Activated CD4-positive, alpha-beta T cell treated with anti-CD3 and anti-CD28 coated beads for 36 hours (primary cell): ENCODE measurements around the gene ZCCHC2. TPM values are rescaled to one million over a fixed set of nuclear protein-coding genes. Genes with fewer than 3 reads are reported as not detected.

Experiments used
- ATAC-seq: fragments of 200-7000 bp; cut with Tn5 transposase; one replicate; pipeline ENCODE4 v1.10.0; 2021; ENCODE audit warnings: mild to moderate bottlenecking, moderate library complexity
- CTCF ChIA-PET: fragments of 350-600 bp; sonication (Branson Sonifier 250); formaldehyde crosslinking; loops from one replicate; lab custom pipeline; 2021; ENCODE audit warnings: antibody characterized with exemption; lab: Charles Lee
- POLR2A ChIA-PET: fragments of 350-600 bp; sonication (Branson Sonifier 250); formaldehyde crosslinking; loops from one replicate; lab custom pipeline; 2021; ENCODE audit warnings: antibody characterized with exemption, inconsistent platforms; lab: Charles Lee
- DNase-seq: peaks from one replicate; pipeline ENCODE4 v3.0.0-alpha.2; 2020
- H3K27ac Mint-ChIP-seq: one replicate; pipeline ENCODE4 v1.8.0; 2021; ENCODE audit warnings: mixed read lengths
- H3K27me3 Mint-ChIP-seq: one replicate; pipeline ENCODE4 v1.8.0; 2021; ENCODE audit warnings: mixed read lengths
- H3K36me3 Mint-ChIP-seq: one replicate; pipeline ENCODE4 v1.8.0; 2021; ENCODE audit warnings: low read depth, mixed read lengths
- H3K4me1 Mint-ChIP-seq: one replicate; pipeline ENCODE4 v1.8.0; 2021; ENCODE audit warnings: mixed read lengths
- H3K4me3 Mint-ChIP-seq: one replicate; pipeline ENCODE4 v1.8.0; 2021; ENCODE audit warnings: mild to moderate bottlenecking, moderate library complexity, mixed read lengths
- H3K9me3 Mint-ChIP-seq: one replicate; pipeline ENCODE4 v1.8.0; 2021; ENCODE audit warnings: low read depth, mixed read lengths
- intact Hi-C, 2 experiments: fragments of 100-400 bp; cut with DNase I in 1 of 2; cut with micrococcal nuclease in 1 of 2; formaldehyde crosslinking; loops; one replicate each; pipeline versions ENCODE4 v1.14.2 to v1.15.1; 2022 to 2024; cut with DNase I, micrococcal nuclease
- total RNA-seq, 2 experiments: library from RNA; stranded (reverse); gene quantifications; one replicate each; pipeline ENCODE4 v1.2.3, GENCODE V29; 2021

ZCCHC2 gene
- total RNA-seq = 10 to 100 TPM; 26.1 to 40.1 TPM

DNA sequence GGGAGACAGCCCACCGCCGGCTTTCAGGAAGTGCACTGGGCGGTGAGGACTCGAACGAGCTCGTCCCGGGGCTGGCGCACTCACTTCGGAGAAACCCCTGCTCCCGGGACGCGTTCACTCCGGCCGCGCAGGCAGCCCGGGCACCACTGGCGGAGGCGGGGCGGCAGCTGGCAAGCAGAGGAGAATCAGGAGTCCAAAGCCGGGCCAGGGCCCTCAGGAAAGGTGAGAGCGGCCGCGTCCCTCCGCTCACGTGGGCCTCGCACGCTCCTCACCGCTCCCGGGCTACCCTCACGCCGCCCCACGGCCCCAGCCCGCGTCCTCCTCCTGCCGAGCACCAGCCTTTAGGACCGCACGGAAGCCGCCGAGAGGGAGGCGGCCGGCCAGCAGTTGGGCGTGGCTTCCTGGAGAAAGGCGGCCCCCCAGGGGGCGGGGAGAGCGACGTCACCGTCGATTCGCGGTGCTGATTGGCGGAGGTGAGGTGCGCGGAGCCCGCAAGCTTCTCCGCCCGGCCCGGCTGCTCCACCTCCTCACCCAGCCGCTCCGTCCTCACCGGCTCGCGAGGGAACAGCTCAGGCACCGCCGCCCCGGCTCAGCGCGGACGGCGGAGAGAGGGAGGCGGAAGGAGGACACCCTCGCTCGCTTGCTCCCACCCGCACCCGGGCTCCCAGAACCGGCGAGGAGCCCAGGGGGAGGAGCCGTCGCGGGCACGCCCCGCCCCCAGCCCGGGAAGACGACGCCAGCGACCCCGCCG lies at the start of gene ZCCHC2:
Gene ZCCHC2, plus strand, starts transcription at position 522 of the 751 bp plus-strand sequence. CDS start 400 bp downstream, outside the sequence.
- intact Hi-C loops = loop anchor here (1.0 to 10.0 kb wide), 14 partner anchors 16 to 1452 kb away; partner anchors contain the start of genes KDSR (in 2 of the 2), PIGN (in 2 of the 2), RELCH (in 2 of the 2) and PHLPP1 (in 1 of the 2)
- Mint-ChIP-seq H3K36me3 (peaks cover 18% of the 10 kb centered on the region), H3K27ac (peak within 1 kb of the TSS; percentile 94), H3K27me3 (no peaks in the 10 kb centered on the region), H3K4me1 (peaks cover 19% of the 10 kb centered on the region), H3K4me3 (peak within 1 kb of the TSS; percentile 95), H3K9me3 (no peaks in the 10 kb centered on the region)
- ATAC-seq (peak; percentile 82), DNase-seq (peak; percentile 99)
- ChIA-PET POLR2A (interaction anchor here (1.4 kb wide), 1 partner anchor 102 kb away, joined by 4 read pairs; no protein-coding TSS in a partner anchor), CTCF (interaction anchor here (0.6 to 2.2 kb wide), 7 partner anchors 12 to 1396 kb away, joined by 3 to 12 read pairs (median 4); no protein-coding TSS in a partner anchor)

DNA sequence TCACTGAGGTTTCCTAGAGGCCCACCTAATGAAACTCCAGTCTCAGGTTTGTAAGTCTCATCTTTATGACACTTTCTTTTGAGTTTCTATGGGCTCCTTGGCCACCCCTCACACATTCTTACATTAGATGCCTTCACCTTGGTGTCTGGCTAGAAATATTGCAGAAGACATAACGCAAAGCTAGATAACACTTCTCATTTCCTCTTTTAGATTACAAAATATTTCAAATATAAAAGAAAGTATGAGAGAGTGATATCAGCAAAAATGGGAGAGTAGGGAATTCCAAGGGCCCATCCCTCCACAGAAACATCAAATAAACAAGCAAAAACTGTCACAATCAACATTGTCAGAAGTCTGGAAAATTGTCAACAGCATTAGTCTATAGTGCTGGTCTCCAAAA lies 43.3 kb upstream of the ZCCHC2 start:
- POLR2A ChIA-PET = no interaction called here
- CTCF ChIA-PET = interaction anchor here (0.8 to 1.0 kb wide), 2 partner anchors 25 to 42 kb away, joined by 3 read pairs; no protein-coding TSS in a partner anchor
- ATAC-seq (no peak), DNase-seq (no peak)
- Mint-ChIP-seq H3K4me1 (no peaks in the 10 kb centered on the region), H3K27me3 (peaks cover 23% of the 10 kb centered on the region), H3K36me3 (peaks cover 10% of the 10 kb centered on the region), H3K4me3 (no peak overlapping the region), H3K9me3 (peaks cover 20% of the 10 kb centered on the region), H3K27ac (no peak overlapping the region)
- intact Hi-C loops = no loop called here

DNA sequence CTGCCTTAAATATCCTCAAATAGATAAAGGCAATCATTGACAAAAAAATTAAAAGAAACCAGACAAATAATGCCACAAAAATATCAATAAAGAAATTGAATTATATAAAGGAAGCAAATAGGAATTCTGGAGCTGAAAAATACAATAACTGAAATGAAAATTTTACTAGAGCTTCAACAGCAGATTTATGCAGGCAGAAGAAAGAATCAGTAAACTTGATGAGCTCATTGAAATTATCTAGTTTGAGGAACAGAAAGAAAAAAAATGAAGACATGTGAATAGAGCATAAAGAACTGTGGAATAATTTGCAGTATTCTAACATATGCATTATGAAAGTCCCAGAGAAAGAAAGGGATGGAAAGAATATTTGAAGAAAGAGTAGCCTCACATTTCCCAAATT lies 41.9 kb upstream of the ZCCHC2 start:
- peaks cover 24% of the 10 kb centered on the region for H3K27me3 Mint-ChIP-seq
- H3K27ac Mint-ChIP-seq = no peak overlapping the region
- peaks cover 6% of the 10 kb centered on the region for H3K4me1 Mint-ChIP-seq
- no peak for DNase-seq
- peaks cover 20% of the 10 kb centered on the region for H3K9me3 Mint-ChIP-seq
- no peak for ATAC-seq
- ChIA-PET POLR2A (no interaction called here), CTCF (interaction anchor here (1.2 kb wide), 1 partner anchor 32 kb away, joined by 3 read pairs; no protein-coding TSS in a partner anchor)
- intact Hi-C loops = no loop called here
- peaks cover 10% of the 10 kb centered on the region for H3K36me3 Mint-ChIP-seq
- no peak overlapping the region for H3K4me3 Mint-ChIP-seq

DNA sequence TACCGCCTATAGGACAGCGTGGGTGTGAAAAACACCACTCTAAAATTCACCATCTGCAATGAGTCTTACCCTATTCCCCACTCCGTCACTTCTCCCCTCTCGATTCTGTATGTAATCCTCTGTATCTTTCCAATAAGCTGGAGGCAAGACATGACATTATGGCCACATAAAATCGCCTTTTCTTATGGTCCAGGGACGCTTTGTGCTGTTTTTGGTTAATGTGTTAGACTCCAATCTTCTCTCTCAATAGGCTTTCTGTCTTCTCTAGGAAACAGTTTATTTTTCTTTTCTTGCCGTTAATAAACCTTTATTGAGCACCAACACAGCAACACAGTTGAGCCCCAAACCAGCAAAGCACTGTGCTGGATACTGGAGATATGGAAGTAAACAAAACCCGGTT lies 37.9 kb upstream of the ZCCHC2 start:
- CTCF ChIA-PET = no interaction called here
- Mint-ChIP-seq H3K9me3 (peaks cover 20% of the 10 kb centered on the region), H3K27ac (no peak overlapping the region), H3K36me3 (peaks cover 10% of the 10 kb centered on the region), H3K27me3 (peaks cover 16% of the 10 kb centered on the region), H3K4me3 (no peak overlapping the region), H3K4me1 (peaks cover 16% of the 10 kb centered on the region)
- DNase-seq (no peak), ATAC-seq (no peak)
- POLR2A ChIA-PET = no interaction called here
- intact Hi-C loops = no loop called here

DNA sequence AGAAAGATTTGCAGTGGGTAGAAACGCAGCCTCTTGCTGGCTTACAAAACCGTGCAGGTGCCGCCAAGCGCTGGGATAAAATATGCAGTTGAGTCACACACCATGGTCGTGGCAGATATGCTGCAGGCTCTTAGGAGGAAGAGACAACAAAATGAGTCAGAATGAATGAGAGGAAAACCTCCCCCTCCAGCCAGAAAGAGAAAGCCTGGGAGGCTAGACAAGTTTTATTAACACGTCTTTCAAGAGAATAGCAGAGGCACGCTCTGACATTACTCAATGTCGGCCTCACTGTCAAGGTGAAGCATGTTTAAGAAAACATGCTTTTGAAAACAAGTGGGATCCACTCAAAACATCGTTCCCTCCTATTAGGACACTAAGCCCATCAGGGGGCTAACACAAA lies 37.1 kb upstream of the ZCCHC2 start:
- peak; percentile 51 for DNase-seq
- POLR2A ChIA-PET = interaction anchor here (1.0 kb wide), 1 partner anchor 21 kb away, joined by 5 read pairs; no protein-coding TSS in a partner anchor
- Mint-ChIP-seq H3K4me3 (no peak overlapping the region), H3K4me1 (peaks cover 16% of the 10 kb centered on the region), H3K9me3 (peaks cover 13% of the 10 kb centered on the region), H3K27me3 (peaks cover 17% of the 10 kb centered on the region), H3K27ac (no peak overlapping the region), H3K36me3 (peaks cover 10% of the 10 kb centered on the region)
- CTCF ChIA-PET = interaction anchor here (0.9 to 1.3 kb wide), 2 partner anchors 12 to 65 kb away, joined by 3 read pairs; no protein-coding TSS in a partner anchor
- intact Hi-C loops = loop anchor here (1.0 kb wide), 2 partner anchors 21 to 37 kb away; no protein-coding TSS in a partner anchor
- ATAC-seq = peak; percentile 67

DNA sequence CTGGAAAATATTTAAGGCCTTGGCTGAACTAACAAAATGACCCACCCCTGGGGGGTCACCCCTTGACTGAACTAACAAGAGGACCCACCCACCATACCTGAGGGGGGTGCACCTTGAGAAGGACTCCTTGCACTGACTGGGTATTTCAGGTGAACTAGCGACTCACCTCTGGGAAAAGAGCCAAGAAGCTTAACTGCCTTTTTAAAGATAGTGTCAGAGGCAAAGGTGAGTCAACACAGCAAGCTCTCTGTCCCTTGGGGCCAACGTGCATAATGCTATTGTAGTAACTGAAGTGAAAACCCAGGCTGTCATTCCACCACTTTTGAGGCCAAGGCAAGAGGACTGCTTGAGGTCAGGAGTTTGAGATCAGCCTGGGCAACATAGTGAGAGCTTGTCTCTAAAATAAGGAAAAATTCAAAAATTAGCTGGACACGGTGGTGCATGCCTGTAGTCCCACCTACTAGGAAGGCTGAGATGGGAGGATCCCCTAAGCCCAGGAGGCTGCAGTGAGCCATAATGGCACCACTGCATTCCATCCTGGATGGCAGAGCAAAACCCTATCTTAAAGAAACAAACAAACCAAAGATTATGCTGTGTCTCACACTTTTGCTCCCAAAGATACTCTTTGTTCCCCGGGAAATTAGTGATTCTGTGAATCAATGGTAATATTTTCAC lies 36.4 kb upstream of the ZCCHC2 start:
- Mint-ChIP-seq H3K36me3 (peaks cover 5% of the 10 kb centered on the region), H3K4me1 (peaks cover 16% of the 10 kb centered on the region), H3K27me3 (peaks cover 20% of the 10 kb centered on the region), H3K9me3 (peaks cover 7% of the 10 kb centered on the region), H3K27ac (no peak overlapping the region), H3K4me3 (no peak overlapping the region)
- ChIA-PET CTCF (interaction anchor here (0.9 to 1.3 kb wide), 3 partner anchors 13 to 65 kb away, joined by 3 to 6 read pairs (median 3); no protein-coding TSS in a partner anchor), POLR2A (interaction anchor here (0.7 to 1.0 kb wide), 2 partner anchors 20 to 41 kb away, joined by 3 to 5 read pairs; no protein-coding TSS in a partner anchor)
- DNase-seq (peak; percentile 73), ATAC-seq (peak; percentile 96)
- intact Hi-C loops = loop anchor here (1.0 kb wide), 2 partner anchors 20 to 36 kb away; no protein-coding TSS in a partner anchor

DNA sequence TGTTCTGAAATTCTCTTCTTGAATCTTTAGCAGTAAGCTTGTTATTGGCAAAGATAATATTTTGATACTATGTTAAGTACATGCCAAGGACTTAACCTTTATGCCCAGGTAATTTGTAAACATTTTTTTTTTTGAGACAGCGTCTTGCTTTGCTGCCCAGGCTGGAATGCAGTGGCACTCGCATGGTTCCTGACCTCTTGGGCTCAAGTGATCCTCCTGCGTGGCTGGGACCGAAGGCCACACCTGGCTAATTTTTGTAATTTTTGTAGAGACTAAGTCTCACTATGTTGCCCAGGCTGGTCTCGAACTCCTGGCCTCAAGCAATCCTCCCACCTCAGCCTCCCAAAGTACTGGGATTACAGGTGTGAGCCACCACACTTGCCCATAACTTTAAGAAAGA lies 35.7 kb upstream of the ZCCHC2 start:
- CTCF ChIA-PET = interaction anchor here (0.6 to 1.3 kb wide), 3 partner anchors 14 to 42 kb away, joined by 3 to 6 read pairs (median 4); no protein-coding TSS in a partner anchor
- ATAC-seq (no peak), DNase-seq (no peak)
- peaks cover 16% of the 10 kb centered on the region for H3K4me1 Mint-ChIP-seq
- intact Hi-C loops = no loop called here
- POLR2A ChIA-PET = no interaction called here
- no peaks in the 10 kb centered on the region for H3K9me3 Mint-ChIP-seq
- peaks cover 25% of the 10 kb centered on the region for H3K27me3 Mint-ChIP-seq
- no peak overlapping the region for H3K4me3 Mint-ChIP-seq
- peaks cover 2% of the 10 kb centered on the region for H3K36me3 Mint-ChIP-seq
- no peak overlapping the region for H3K27ac Mint-ChIP-seq

DNA sequence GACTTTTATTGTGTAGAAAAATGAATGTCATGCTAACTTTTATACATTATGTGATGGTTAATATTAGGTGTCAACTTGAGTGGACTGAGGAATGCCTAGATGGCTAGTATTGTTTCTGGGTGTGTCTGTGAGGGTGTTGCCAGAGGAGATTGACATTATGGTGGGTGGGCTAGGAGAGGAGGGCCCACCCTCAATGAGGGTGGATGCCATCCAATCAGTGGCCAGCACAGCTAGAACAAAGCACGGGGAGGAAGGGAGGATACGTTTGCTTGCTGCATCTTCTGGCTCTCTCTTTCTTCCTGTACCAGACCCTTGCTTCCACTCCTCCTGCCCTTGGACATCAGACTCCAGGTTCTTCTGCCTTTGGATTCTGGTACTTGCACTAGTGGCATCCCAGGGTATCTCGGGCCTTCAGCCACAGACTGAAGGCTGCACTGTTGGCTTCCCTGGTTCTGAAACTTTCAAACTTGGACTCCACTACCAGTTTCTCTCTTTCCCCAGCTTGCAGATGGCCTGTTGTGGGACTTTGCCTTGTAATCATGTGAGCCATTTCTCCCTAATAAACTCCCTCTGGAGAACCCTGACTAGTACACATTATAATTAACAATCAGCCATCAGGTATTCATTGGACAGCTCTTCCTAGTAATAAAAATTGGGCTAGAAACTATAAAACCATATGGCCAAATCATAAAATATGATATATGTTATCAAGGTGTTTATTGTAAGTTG lies 31.7 kb upstream of the ZCCHC2 start:
- intact Hi-C loops = no loop called here
- no peaks in the 10 kb centered on the region for H3K9me3 Mint-ChIP-seq
- no peak overlapping the region for H3K4me3 Mint-ChIP-seq
- peaks cover 17% of the 10 kb centered on the region for H3K27me3 Mint-ChIP-seq
- DNase-seq = no peak
- peaks cover 8% of the 10 kb centered on the region for H3K4me1 Mint-ChIP-seq
- H3K27ac Mint-ChIP-seq = no peak overlapping the region
- POLR2A ChIA-PET = no interaction called here
- ATAC-seq = no peak
- H3K36me3 Mint-ChIP-seq = no peaks in the 10 kb centered on the region
- CTCF ChIA-PET = interaction anchor here (1.0 to 1.1 kb wide), 2 partner anchors 13 to 15 kb away, joined by 3 to 5 read pairs; no protein-coding TSS in a partner anchor

DNA sequence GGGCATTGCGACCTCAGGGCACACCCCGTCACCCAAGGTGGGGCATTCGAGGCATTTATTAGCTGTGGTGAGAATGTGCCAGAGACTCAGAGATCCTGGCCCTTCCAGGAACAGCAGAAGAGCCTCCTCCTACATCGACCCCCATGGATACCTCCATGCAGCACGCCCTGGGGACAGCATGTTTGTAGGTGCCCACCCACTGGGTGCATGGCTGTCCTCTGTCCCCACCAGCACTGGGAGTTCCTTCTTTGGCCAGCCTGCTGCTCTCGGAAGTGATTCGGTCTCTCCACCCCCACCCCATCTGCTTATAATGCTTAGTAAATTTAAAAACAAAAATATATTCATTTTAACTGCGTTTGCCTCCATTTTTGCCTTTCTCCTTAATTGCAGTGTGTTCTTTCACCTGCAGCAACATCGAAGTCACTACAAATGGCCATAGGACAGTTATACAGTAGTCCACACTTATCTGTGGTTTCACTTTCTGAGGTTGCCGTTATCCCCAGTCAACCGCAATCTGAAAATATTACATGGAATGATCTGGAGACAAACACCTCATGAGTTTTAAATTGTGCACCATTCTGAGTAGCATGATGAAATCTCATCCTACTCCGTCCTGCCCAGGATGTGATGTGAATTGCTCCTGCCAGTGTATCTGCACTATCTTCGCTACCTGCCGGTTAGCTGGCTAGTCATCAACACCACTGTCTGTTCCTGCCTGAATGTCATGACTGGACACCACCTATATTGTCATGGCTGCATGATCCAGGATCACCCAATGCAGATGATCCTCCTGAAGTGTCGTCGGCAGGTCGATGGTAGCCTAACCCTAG lies 29.6 kb upstream of the ZCCHC2 start:
- POLR2A ChIA-PET = no interaction called here
- peaks cover 15% of the 10 kb centered on the region for H3K27me3 Mint-ChIP-seq
- H3K27ac Mint-ChIP-seq = no peak overlapping the region
- intact Hi-C loops = no loop called here
- no peaks in the 10 kb centered on the region for H3K4me1 Mint-ChIP-seq
- DNase-seq (no peak), ATAC-seq (no peak)
- CTCF ChIA-PET = no interaction called here
- no peak overlapping the region for H3K4me3 Mint-ChIP-seq
- H3K36me3 Mint-ChIP-seq = no peaks in the 10 kb centered on the region
- H3K9me3 Mint-ChIP-seq = no peaks in the 10 kb centered on the region

DNA sequence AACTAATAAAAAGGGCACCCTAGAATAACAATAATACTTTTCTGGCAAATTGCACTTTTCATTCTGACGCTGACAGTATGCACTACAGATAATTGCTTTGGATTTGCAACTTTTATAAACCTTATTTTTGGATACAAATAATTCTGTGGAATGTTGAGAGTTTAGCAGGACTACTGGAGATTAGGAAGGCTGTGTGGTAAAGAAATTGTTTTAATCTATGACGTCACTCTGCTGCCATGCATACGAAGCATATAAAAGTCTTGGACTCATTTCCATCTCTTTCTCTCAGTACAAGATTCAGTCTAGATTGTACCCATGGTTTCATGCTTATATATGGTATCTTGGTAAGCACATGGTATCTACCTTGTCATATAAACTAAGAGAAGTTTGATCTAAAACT lies 28.1 kb upstream of the ZCCHC2 start:
- Mint-ChIP-seq H3K9me3 (no peaks in the 10 kb centered on the region), H3K4me3 (no peak overlapping the region), H3K36me3 (no peaks in the 10 kb centered on the region), H3K27me3 (peaks cover 13% of the 10 kb centered on the region), H3K27ac (no peak overlapping the region), H3K4me1 (no peaks in the 10 kb centered on the region)
- DNase-seq = no peak
- ChIA-PET POLR2A (no interaction called here), CTCF (no interaction called here)
- intact Hi-C loops = no loop called here
- ATAC-seq = no peak
